Keratinocyte (primary cell): ENCODE data around the gene SCUBE1. TPM values are rescaled to one million over a fixed set of nuclear protein-coding genes. Genes with fewer than 3 reads are reported as not detected.

ENCODE experiments used
- DNase-seq: peaks from one replicate; pipeline ENCODE4 v3.0.0-alpha.2; 2011; ENCODE audit warnings: low read depth, missing footprints, low spot score
- FAIRE-seq: peaks from 2 replicates; lab custom pipeline; 2011; peaks lifted over from hg19 to GRCh38; lab: Jason Lieb, UNC
- H2AFZ ChIP-seq: 2 replicates; pipeline ENCODE4 v1.6.0; 2012; ENCODE audit warnings: low read length, control low read depth, inconsistent platforms; ENCODE audit not compliant: control insufficient read depth
- H3K27ac ChIP-seq: 2 replicates; pipeline ENCODE4 v1.5.1; 2011; ENCODE audit warnings: low read length; ENCODE audit not compliant: control insufficient read depth, insufficient read depth
- H3K27me3 ChIP-seq: 3 replicates; pipeline ENCODE4 v1.6.0; 2011; ENCODE audit warnings: low read length; ENCODE audit not compliant: control insufficient read depth, insufficient read depth; ENCODE audit errors: extremely low read depth
- H3K36me3 ChIP-seq, 2 experiments: 2 replicates in 1 of 2; 3 replicates in 1 of 2; pipeline ENCODE4 v1.5.1; 2011; ENCODE audit warnings: low read length in 2 of 2, mild to moderate bottlenecking in 1 of 2; ENCODE audit not compliant: control insufficient read depth in 2 of 2, insufficient read depth in 2 of 2; ENCODE audit errors: extremely low read depth in 1 of 2
- H3K4me1 ChIP-seq: 3 replicates; pipeline ENCODE4 v1.5.1; 2011; ENCODE audit warnings: low read length; ENCODE audit not compliant: control insufficient read depth, insufficient read depth; ENCODE audit errors: extremely low read depth
- H3K4me2 ChIP-seq: 3 replicates; pipeline ENCODE4 v1.6.0; 2011; ENCODE audit warnings: low read depth, low read length; ENCODE audit not compliant: control insufficient read depth, insufficient read depth; ENCODE audit errors: extremely low read depth
- H3K4me3 ChIP-seq, 3 experiments: fragments of 200-600 bp in 1 of 3; sonication (generic) in 1 of 3; 2 replicates in 2 of 3; 3 replicates in 1 of 3; pipeline ENCODE4 v1.5.1; 2011 to 2016; ENCODE audit warnings: low read length in 3 of 3, mild to moderate bottlenecking in 3 of 3, control low read depth in 2 of 3, inconsistent platforms in 1 of 3, low read depth in 1 of 3, mixed read lengths in 1 of 3, mixed run types in 1 of 3, moderate library complexity in 1 of 3; ENCODE audit not compliant: control insufficient read depth in 2 of 3, insufficient read depth in 2 of 3; ENCODE audit errors: extremely low read depth in 1 of 3
- H3K79me2 ChIP-seq: 2 replicates; pipeline ENCODE4 v1.6.0; 2012; ENCODE audit warnings: low read length; ENCODE audit not compliant: control insufficient read depth, insufficient read depth
- H3K9ac ChIP-seq: 3 replicates; pipeline ENCODE4 v1.6.0; 2011; ENCODE audit warnings: low read length; ENCODE audit not compliant: control insufficient read depth, insufficient read depth; ENCODE audit errors: extremely low read depth
- H3K9me1 ChIP-seq: 3 replicates; pipeline ENCODE4 v1.6.0; 2011; ENCODE audit warnings: low read length; ENCODE audit not compliant: control insufficient read depth, insufficient read depth; ENCODE audit errors: extremely low read depth
- H3K9me3 ChIP-seq: 2 replicates; pipeline ENCODE4 v1.5.1; 2012; ENCODE audit warnings: low read depth, low read length; ENCODE audit not compliant: control insufficient read depth
- H4K20me1 ChIP-seq: 3 replicates; pipeline ENCODE4 v1.6.0; 2011; ENCODE audit warnings: low read length; ENCODE audit not compliant: control insufficient read depth, insufficient read depth; ENCODE audit errors: extremely low read depth
- CTCF ChIP-seq, 3 experiments: IDR thresholded peaks in 1 of 3; conservative IDR thresholded peaks in 1 of 3; optimal IDR thresholded peaks in 1 of 3; 2 replicates in 2 of 3; 3 replicates in 1 of 3; pipeline versions ENCODE3 to v1.5.1; 2011; ENCODE audit warnings: low read length in 3 of 3, mild to moderate bottlenecking in 3 of 3, moderate library complexity in 2 of 3, control low read depth in 1 of 3, inconsistent platforms in 1 of 3; ENCODE audit not compliant: insufficient read depth in 2 of 3; ENCODE audit errors: extremely low read depth in 1 of 3
- EZH2 ChIP-seq: IDR thresholded peaks from one replicate; pipeline ENCODE4 v1.6.1; 2012; ENCODE audit warnings: inconsistent platforms, mild to moderate bottlenecking, low read length, moderate library complexity
- dilution Hi-C: fragments of 300-500 bp; cut with MboI; formaldehyde crosslinking; loops from one replicate; pipeline ENCODE4 v1.7.0; 2020; ENCODE audit warnings: low sequenced_read_pairs; ENCODE audit not compliant: extremely low pct_ligation_motif_present
- polyA plus RNA-seq, 5 experiments: library from polyadenylated mRNA; depleted of rRNA in 3 of 5; stranded (reverse) in 3 of 5; stranded (forward) in 1 of 5; unstranded in 1 of 5; fragments of >200 nt; gene quantifications; 1 replicate in 1 of 5; 2 replicates in 3 of 5; 3 replicates in 1 of 5; pipeline versions ENCODE4 v1.2.1 to v1.2.3, GENCODE V29; 2011 to 2012; ENCODE audit warnings: missing spikeins in 2 of 5, low read depth in 1 of 5, low replicate concordance in 1 of 5

SCUBE1 gene
- polyA plus RNA-seq, 1 donor (not counting 4 experiments of a cell fraction or from before 2014, with no cell fraction given): not detected

GRCh38 chr22:43238526-43239006 is 104.6 kb downstream of the SCUBE1 start:
- no peaks in the 10 kb centered on the region for H3K36me3 ChIP-seq
- no peaks in the 10 kb centered on the region for H3K9me3 ChIP-seq
- H3K4me3 ChIP-seq: no peak overlapping the region
- H3K9me1 ChIP-seq: no peaks in the 10 kb centered on the region
- H2AFZ ChIP-seq: no peak overlapping the region
- no peak overlapping the region for H3K4me2 ChIP-seq
- no peaks in the 10 kb centered on the region for H3K79me2 ChIP-seq
- FAIRE-seq (no peak), DNase-seq (no peak)
- no peaks in the 10 kb centered on the region for H3K4me1 ChIP-seq
- no peak overlapping the region for H3K9ac ChIP-seq
- TF ChIP-seq CTCF (optimal IDR thresholded peaks at IDR 0.05 in 1 of 3, IDR thresholded peaks at IDR 0.05 in 1 of 3, conservative IDR thresholded peaks at IDR 0.05 in 1 of 3; ENCODE audit: extremely low read depth in 1 of 3, insufficient read depth in 2 of 3, low read length in 3 of 3): no peak
- TF ChIP-seq EZH2: no peak
- peaks cover 26% of the 10 kb centered on the region for H3K27me3 ChIP-seq
- H3K27ac ChIP-seq: no peak overlapping the region
- dilution Hi-C loops: no loop called here
- no peaks in the 10 kb centered on the region for H4K20me1 ChIP-seq

- no peak overlapping the region for H3K9ac ChIP-seq
- no peaks in the 10 kb centered on the region for H4K20me1 ChIP-seq
- no peaks in the 10 kb centered on the region for H3K9me1 ChIP-seq
- no peaks in the 10 kb centered on the region for H3K4me1 ChIP-seq
- DNase-seq: no peak
- no peak for TF ChIP-seq EZH2
- no peak for TF ChIP-seq CTCF (optimal IDR thresholded peaks at IDR 0.05 in 1 of 3, IDR thresholded peaks at IDR 0.05 in 1 of 3, conservative IDR thresholded peaks at IDR 0.05 in 1 of 3; ENCODE audit: extremely low read depth in 1 of 3, insufficient read depth in 2 of 3, low read length in 3 of 3)
- H3K79me2 ChIP-seq: no peaks in the 10 kb centered on the region
- no peaks in the 10 kb centered on the region for H3K9me3 ChIP-seq
- peaks cover 30% of the 10 kb centered on the region for H3K27me3 ChIP-seq
- H3K36me3 ChIP-seq: no peaks in the 10 kb centered on the region
- H3K27ac ChIP-seq: no peak overlapping the region
- no peak overlapping the region for H2AFZ ChIP-seq
- no peak overlapping the region for H3K4me2 ChIP-seq
- dilution Hi-C loops: no loop called here
- FAIRE-seq: no peak
- no peak overlapping the region for H3K4me3 ChIP-seq
These were observed 105.9 kb downstream of the SCUBE1 start for GRCh38 chr22:43237280-43237679.
